ENCODE measurements around the gene TCP10L. TPM values are rescaled to one million over a fixed set of nuclear protein-coding genes. Genes with fewer than 3 reads are reported as not detected.
"Not testable (repeated sequence)": the region's sequence is repeated elsewhere in the genome, so short reads cannot be mapped to it uniquely, and the experiment has no call there.

TCP10L gene
- total and polyA plus RNA-seq, 9 donors: 0.48 to 5.2 (median 1.7) TPM

DNA sequence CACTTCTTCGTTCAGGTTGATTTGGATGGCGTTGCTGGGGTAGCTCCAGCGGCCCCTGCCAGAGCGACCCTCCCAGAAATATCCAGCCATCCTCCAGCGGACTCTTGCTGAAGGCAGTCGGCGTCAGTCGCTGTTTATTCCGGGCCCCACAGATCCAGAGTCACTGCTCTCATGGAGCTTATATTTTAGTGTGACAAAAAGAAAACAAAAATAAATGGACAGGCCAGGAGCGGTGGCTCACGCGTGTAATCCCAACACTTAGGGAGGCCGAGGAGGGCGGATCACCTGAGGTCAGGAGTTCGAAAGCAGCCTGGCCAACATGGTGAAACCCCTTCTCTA is 27.6 kb upstream of the TCP10L start:
- intact Hi-C loops (cut with DNase I): no loop called here
- TF ChIP-seq EP300 (IDR thresholded peaks at IDR 0.05): no peak
- peak in 1 of 5 donors; percentile 17 for DNase-seq
- 1 to 4% (median 1%) methylated on average over 15 of the region's 15 CpGs for WGBS, 3 donors
- no peaks in the 10 kb centered on the region for H3K36me3 ChIP-seq
- peaks cover 4% of the 10 kb centered on the region for H3K4me1 ChIP-seq (ENCODE audit: insufficient read depth)
- H3K27me3 ChIP-seq: no peaks in the 10 kb centered on the region
- H3K4me3 ChIP-seq: peak overlapping the region; percentile 63
- no peaks in the 10 kb centered on the region for H3K9me3 ChIP-seq
- H3K27ac ChIP-seq: peak overlapping the region; percentile 40 to 70

DNA sequence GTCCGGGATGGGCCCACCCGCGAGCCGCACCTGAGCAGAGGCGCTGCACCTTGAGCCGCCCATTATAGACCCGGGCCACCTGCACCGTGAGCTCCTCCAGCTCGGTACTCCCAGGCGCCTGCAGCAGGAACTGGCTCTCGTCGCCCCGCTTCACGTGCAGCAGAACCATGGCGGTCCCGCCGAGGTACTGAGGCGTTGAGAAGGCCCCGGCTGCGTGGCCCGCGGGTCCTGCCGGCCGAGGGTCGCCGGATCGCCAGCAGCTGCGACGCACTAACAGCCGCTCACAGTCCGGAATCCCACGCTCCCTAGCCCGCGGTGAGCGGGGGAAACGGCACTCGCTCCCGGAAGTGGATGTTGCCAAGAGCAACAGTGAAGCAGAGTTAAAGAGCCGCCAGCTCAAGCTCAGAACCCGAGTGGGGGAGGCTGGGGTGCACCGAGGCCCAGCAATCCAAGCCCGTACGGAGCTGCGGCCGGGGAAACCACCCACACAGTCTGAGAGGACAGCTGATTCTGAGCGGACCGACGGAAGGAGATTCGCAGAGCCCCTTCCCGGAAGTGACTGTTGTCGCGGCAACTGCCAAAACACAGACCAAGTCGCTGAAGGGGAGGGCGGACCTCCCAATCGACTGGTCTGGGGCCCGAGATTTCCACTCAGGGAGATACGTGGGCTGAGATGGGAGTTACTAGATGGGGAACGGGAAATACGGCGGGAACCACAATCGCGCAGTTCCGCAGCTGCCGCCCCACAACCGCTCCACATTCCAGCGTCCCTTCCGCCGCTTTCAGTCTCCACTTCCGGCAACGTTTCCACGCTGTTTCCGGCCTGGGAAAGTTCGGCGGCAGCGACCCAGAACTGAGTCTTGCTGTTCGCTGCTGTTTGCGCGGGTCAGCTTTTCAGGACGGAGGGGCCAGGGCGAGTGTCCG is 27.0 kb upstream of the TCP10L start, which contains the start of gene CFAP298:
CFAP298 (minus strand) TSS at position 303 of the 924 bp plus-strand sequence; CDS start at position 169, 134 bp downstream.
- Histone ChIP-seq H3K4me1 (ENCODE audit: insufficient read depth) (peaks cover 4% of the 10 kb centered on the region), H3K27ac (peak within 1 kb of the TSS; percentile 40 to 70), H3K9me3 (no peaks in the 10 kb centered on the region), H3K27me3 (no peaks in the 10 kb centered on the region), H3K36me3 (no peaks in the 10 kb centered on the region), H3K4me3 (peak within 1 kb of the TSS; percentile 63)
- intact Hi-C loops (cut with DNase I): no loop called here
- TF ChIP-seq, protein P1, sequence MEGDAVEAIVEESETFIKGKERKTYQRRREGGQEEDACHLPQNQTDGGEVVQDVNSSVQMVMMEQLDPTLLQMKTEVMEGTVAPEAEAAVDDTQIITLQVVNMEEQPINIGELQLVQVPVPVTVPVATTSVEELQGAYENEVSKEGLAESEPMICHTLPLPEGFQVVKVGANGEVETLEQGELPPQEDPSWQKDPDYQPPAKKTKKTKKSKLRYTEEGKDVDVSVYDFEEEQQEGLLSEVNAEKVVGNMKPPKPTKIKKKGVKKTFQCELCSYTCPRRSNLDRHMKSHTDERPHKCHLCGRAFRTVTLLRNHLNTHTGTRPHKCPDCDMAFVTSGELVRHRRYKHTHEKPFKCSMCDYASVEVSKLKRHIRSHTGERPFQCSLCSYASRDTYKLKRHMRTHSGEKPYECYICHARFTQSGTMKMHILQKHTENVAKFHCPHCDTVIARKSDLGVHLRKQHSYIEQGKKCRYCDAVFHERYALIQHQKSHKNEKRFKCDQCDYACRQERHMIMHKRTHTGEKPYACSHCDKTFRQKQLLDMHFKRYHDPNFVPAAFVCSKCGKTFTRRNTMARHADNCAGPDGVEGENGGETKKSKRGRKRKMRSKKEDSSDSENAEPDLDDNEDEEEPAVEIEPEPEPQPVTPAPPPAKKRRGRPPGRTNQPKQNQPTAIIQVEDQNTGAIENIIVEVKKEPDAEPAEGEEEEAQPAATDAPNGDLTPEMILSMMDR (IDR thresholded peaks at IDR 0.05): no peak
- TF ChIP-seq POLR2A (IDR thresholded peaks at IDR 0.05) (no peak), EP300 (IDR thresholded peaks at IDR 0.05) (no peak)
- 0 to 1% (median 1%) methylated on average over 45 to 81 of the region's 81 CpGs for WGBS, 3 donors
- DNase-seq: peak; percentile 84 to 90 (median 85)

DNA sequence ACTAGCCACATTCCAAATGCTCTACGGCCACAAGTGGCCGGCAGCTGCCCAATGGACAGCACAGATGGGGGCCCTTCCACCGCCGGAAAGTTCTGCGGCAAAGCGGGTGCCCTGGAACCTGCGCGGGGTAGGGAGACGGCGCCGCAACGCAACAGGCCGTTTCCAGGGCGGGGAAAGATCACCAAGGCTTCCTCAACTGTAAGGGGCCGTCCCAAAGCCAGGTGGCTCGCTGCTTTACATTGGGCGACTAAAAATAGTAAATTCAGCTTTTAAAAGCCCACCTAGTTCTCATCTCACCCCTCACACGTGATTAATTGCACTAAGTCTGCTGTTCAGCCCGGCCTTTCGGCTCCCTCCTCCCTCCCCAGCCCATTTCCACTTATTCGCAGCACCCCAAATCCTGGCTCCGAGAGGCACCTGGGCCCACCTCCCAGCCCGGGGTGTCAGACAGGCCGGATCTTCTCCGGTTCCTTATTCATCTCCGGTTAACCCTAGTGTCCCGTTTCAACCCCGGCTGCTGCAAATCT is 26.2 kb upstream of the TCP10L start:
- DNase-seq: peak in 1 of 5 donors; percentile 51
- 0% methylated on average over 28 of the region's 28 CpGs for WGBS, 3 donors

DNA sequence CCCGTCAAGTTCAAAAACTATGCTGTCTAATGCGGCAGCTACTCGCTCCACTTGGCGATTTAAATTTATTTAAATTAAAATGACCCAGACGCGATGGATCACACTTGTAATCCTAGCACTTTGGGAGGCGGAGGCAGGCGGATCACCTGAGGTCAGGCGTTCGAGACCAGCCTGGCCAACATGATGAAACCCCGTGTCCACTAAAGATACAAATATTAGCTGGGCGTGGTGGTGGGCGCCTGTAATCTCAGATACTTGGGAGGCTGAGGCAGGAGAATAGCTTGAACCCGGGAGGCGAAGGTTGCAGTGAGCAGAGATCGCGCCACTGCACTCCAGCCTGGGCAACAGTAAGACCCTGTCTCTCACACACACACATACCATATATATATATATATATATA is 25.6 kb upstream of the TCP10L start:
- H3K4me3 ChIP-seq; H3K27me3 ChIP-seq; H3K36me3 ChIP-seq; intact Hi-C loops (cut with DNase I); H3K9me3 ChIP-seq; DNase-seq; H3K27ac ChIP-seq; H3K4me1 ChIP-seq (ENCODE audit: insufficient read depth): not testable (repeated sequence)
- 73 to 80% (median 77%) methylated on average over 17 of the region's 17 CpGs for WGBS, 3 donors

More for the DNA sequence above, 26.2 kb upstream of the TCP10L start:
- no peaks in the 10 kb centered on the region for H3K9me3 ChIP-seq
- intact Hi-C loops (cut with DNase I): no loop called here
- peaks cover 4% of the 10 kb centered on the region for H3K4me1 ChIP-seq (ENCODE audit: insufficient read depth)
- no peak for TF ChIP-seq EP300 (IDR thresholded peaks at IDR 0.05)
- no peak for TF ChIP-seq POLR2A (IDR thresholded peaks at IDR 0.05)
- TF ChIP-seq, protein P1 (IDR thresholded peaks at IDR 0.05): no peak
- no peaks in the 10 kb centered on the region for H3K36me3 ChIP-seq
- H3K27ac ChIP-seq: peak overlapping the region in 1 of 2 donors; percentile 26
- H3K27me3 ChIP-seq: no peaks in the 10 kb centered on the region
- peak overlapping the region; percentile 63 for H3K4me3 ChIP-seq

DNA sequence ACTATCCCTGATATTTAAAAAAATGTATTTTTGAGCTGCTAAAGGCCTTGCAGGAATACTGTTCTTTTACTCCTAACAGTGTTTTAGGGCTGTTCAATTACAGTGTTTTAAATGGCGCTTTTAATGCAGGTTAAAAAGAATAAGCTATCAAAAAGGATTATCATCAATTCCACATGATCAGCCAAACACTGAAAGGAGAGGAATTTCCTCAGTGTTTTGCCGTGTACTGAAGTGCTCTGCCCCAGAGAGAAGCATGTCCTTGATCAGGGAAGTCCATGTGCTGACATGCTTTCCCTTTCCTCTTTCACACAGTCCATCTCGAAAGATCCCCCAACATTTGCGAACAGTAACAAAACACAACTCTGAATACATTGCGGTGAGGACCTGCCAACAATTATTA is 23.5 kb upstream of the TCP10L start:
- Histone ChIP-seq H3K27me3 (no peaks in the 10 kb centered on the region), H3K4me1 (ENCODE audit: insufficient read depth) (peaks cover 4% of the 10 kb centered on the region), H3K9me3 (no peaks in the 10 kb centered on the region), H3K36me3 (no peaks in the 10 kb centered on the region), H3K27ac (no peak overlapping the region), H3K4me3 (no peak overlapping the region)
- WGBS, 3 donors: 85 to 88% (median 87%) methylated on average over 5 of the region's 5 CpGs
- intact Hi-C loops (cut with DNase I): no loop called here
- TF ChIP-seq POLR2A (IDR thresholded peaks at IDR 0.05) (no peak), EP300 (IDR thresholded peaks at IDR 0.05) (no peak)
- TF ChIP-seq, protein P1 (IDR thresholded peaks at IDR 0.05): no peak
- no peak for DNase-seq
